Suprapubic skin (tissue), 4 donors: ENCODE measurements around the gene WDR31.

Source experiments
- CTCF ChIP-seq, 2 donors: fragments of 200-600 bp in 1 of 2; fragments of 450-650 bp in 1 of 2; sonication (generic) in 1 of 2; IDR thresholded peaks; one replicate each; pipeline ENCODE4 v1.5.1; 2016 to 2019; ENCODE audit warnings: antibody characterized with exemption in 2 of 2, mild to moderate bottlenecking in 1 of 2, moderate library complexity in 1 of 2
- EP300 ChIP-seq: sonication (generic); formaldehyde crosslinking; IDR thresholded peaks from one replicate; pipeline ENCODE4 v1.6.1; 2017; ENCODE audit warnings: antibody characterized with exemption
- POLR2A ChIP-seq, 2 donors: fragments of 450-650 bp; IDR thresholded peaks; one replicate each; pipeline ENCODE4 v1.6.1; 2017; ENCODE audit warnings: antibody characterized with exemption in 2 of 2, mild to moderate bottlenecking in 2 of 2, moderate library complexity in 2 of 2
- POLR2AphosphoS5 ChIP-seq, 3 donors: sonication (generic); formaldehyde crosslinking; IDR thresholded peaks; one replicate each; pipeline ENCODE4 v1.6.1; 2017; ENCODE audit warnings: antibody characterized with exemption in 3 of 3

DNA sequence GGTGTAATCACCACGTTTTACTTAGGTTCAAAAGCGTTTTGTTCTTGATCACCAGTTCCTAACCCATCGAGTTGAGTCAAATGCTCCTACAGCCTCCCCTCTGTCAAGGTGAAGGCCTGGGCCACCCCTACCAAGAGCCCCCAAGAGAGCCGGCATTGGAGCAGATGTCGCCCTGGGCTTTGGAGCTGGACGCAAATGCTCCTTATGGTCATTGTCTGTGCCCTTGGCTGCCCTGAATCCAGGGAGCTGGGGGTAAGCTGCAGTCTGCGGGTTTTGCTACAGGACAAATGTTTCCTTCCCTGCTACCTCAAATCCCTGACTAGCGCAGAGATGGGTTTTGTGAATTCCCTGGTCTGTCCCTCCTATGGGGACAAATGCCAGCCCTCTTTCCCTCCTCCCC is 41.8 kb downstream of the WDR31 start:
- TF ChIP-seq CTCF (IDR thresholded peaks at IDR 0.05) (no peak), POLR2A (IDR thresholded peaks at IDR 0.05) (no peak), POLR2AphosphoS5 (IDR thresholded peaks at IDR 0.05) (no peak), EP300 (no peak)
